Stimulated activated CD4-positive, alpha-beta T cell treated with anti-CD3 and anti-CD28 coated beads, Interleukin-4, amount 100 ng/mL, for 48 hours (primary cell): Measurements from ENCODE around the gene PRSS56.
"Not testable (repeated sequence)": the region's sequence is repeated elsewhere in the genome, so short reads cannot be mapped to it uniquely, and the experiment has no call there.

Source experiments
- DNase-seq, 2 donors: peaks; one replicate each; pipeline ENCODE4 v3.0.0-alpha.2; 2020; ENCODE audit warnings: low read depth in 2 of 2

PRSS56 gene

DNA sequence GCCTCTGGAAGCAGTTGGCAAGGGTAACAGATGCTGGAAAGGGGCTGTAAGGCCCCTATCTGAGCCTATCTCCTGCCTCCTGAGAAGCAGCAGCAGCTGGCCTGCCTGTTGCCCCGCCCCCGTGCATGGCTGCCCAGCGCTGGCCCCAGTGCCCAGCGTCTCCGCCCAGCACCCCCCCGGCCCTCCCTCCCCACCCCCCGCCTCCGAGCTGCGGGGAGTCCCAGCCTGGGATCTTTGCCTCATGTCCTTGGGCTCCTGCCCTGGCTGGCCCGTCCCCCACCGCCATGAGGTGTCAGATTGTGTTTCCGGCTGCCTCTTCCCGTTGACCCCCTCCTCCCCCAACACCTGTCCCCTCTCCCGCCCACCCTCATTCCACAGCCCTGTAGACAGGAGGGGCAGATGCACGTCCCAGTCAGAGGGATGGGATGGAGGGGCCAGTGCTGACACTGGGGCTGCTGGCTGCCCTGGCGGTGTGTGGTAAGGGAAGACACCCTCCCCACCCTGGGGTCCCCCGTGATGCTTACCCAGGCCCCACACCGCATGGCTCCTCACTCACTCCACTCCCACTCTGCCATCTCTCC lies 5.7 kb downstream of the PRSS56 start, which contains the start of gene CHRND:
Gene CHRND, plus strand, starts transcription at position 370 of the 581 bp plus-strand sequence. Its CDS starts 56 bp downstream, at position 426.
- DNase-seq: no peak

DNA sequence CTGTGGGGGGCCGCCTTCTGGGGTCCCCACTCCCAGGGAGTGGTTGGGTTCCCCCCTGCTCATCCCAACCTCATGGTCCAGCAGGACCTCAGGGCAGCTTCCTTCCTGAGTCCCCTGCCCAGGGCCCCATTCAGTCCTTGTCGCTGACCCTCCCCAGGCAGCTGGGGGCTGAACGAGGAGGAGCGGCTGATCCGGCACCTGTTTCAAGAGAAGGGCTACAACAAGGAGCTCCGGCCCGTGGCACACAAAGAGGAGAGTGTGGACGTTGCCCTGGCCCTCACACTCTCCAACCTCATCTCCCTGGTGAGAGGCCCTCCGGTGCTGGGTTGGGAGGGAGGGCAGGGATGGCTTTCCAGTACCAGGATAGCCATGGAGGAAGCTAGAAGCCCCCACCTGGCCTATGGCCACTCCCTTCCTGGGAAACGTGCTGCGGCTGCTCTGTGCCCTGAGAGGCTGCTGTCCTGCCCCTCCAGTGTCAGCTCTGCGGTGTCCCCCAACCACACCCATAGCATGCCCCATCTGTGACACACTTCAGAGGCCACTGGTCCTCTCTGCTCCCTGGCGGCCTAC lies 6.3 kb downstream of the PRSS56 start:
- DNase-seq: no peak

DNA sequence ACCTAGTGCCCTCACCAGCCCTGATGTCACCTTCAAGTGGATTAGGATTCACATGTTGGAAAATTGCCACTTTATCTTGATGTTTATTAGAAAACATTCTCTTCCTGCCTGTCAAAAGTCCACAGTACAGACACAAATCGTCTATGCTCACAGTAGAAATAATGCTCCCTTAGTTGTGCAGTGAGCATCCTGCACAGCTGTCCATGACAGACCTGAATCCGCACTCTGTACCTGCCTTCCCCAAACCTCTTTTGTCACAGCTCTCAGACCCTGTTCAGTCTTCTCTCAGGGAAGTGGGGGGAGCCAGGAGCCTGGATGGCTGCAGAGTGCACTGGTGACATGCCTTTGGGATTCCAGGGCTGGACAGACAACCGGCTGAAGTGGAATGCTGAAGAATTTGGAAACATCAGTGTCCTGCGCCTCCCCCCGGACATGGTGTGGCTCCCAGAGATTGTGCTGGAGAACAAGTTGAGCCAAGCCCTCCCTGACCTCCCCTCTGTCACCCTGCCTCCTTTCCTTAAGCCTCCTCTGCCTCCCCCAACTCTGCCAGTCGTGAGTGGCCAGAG lies 7.8 kb downstream of the PRSS56 start:
- no peak for DNase-seq

DNA sequence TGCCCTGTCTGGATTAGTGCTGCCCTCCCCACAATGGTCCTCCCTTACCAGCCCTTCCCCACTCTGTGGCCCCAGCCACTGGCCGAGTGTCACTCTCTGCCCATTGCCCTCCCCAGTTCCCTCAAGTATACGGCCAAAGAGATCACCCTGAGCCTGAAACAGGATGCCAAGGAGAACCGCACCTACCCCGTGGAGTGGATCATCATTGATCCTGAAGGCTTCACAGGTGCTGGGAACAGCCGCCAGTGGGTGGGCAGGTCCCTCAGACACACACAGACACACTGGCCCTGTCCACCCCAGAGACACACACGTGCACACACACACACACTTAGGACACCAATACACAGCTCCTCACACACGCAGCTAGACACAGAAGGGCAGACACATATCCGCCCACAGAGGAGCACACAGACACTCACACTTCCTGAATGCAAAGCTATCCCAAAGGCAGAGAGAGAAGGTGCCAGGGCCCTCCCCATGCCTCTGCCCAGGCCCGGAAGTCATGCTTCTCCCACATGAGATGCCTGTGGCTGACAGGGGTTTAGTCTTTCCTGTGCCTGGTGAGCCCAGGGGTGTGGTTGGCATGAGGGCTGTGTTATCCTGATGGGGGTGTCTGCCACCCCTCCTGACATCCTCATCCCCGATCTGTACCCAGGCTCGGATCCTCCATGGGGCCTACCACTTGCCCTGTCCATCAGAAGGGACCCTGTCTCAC lies 8.7 kb downstream of the PRSS56 start:
- DNase-seq: no peak

DNA sequence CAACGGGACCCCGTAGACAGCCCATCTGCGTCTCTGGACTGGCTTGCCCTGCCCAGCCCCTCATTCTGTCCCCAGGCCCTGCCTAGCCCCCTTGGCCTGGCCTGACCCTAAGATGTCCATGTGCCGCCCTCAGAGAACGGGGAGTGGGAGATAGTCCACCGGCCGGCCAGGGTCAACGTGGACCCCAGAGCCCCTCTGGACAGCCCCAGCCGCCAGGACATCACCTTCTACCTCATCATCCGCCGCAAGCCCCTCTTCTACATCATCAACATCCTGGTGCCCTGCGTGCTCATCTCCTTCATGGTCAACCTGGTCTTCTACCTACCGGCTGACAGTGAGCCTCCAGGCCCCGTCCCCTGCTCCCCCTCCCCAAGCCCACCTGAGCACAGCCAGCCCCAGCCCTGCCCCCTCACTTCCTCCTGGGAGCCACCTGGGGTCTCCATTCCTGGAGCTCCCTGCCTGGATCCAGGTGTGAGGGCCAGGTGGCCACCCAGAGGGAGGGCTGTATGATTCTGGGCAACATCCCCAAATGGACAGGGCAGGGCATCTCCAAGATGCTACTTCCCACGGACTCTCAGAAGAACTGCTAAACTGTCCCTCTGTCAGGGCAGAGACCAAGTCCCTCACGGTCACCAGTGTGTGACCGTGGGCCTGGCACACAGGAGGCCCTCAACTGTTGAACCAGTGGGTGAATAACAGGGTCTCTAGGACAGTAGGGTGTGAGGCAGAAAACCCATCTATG lies 9.8 kb downstream of the PRSS56 start:
- DNase-seq: no peak

DNA sequence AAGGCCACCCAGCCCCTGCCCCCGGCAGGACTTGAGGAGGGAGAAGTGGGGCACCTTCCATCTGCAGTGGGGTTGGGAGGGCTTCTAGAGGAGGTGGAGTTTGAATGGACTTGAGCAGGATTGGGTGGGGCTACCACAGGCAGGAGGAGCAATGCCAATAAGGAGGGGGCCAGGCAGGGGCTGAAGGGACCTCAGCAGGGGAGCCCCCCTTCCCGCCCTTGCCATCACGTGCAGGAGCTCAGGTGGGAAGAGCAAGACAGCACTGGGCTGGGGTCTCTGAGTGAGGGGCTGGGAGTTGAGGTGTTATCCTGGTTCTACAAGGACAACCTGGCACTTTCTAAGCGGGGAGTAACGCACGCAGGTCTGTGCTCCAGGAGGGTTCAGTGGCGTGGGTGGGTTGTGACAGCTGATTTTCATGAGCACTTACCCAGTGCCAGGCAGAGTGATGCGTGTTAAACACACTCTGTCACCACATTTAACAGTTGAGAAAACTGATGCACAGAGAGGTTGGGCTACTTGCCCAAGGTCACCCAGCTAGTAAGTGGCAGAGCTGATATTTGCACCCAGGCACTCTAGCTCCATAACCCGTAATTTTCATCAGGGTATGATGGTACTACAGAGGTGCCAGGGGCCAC lies 10.6 kb downstream of the PRSS56 start:
- no peak for DNase-seq

DNA sequence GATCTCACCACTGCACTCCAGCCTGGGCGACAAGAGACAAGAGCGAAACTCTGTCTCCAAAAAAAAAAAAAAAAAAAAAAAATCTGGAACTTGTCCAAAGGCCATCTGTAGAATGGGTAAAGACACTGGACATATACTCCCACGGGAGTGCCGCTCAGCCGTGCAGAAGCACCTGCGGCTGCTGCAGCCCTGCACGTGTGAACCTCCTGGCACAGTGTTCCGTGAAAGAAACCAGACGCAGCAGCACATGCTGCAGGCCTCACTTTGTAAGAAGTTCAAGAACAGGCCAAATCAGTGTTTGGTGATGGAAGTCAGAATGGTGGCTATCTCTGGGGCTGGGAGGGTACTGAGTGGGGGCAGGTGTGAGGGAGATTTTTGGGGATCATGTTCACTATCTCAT lies 12.2 kb downstream of the PRSS56 start:
- no peak for DNase-seq

DNA sequence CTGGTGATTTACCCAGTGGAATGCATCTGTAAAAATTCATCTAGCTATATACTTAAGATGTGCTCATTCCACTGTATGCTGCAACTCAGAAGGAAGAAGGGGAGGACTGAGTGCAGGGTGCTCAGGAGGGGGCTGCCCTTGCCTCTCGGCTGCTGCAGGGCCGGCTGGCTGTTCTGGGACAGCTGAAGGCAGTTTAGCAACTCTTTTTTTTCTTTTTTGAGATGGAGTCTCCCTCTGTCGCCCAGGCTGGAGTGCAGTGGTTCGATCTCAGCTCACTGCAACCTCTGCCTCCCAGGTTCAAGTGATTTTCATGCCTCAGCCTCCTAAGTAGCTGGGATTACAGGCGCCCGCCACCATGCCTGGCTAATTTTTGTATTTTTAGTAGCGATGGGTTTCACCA lies 12.6 kb downstream of the PRSS56 start:
- not testable (repeated sequence) for DNase-seq

DNA sequence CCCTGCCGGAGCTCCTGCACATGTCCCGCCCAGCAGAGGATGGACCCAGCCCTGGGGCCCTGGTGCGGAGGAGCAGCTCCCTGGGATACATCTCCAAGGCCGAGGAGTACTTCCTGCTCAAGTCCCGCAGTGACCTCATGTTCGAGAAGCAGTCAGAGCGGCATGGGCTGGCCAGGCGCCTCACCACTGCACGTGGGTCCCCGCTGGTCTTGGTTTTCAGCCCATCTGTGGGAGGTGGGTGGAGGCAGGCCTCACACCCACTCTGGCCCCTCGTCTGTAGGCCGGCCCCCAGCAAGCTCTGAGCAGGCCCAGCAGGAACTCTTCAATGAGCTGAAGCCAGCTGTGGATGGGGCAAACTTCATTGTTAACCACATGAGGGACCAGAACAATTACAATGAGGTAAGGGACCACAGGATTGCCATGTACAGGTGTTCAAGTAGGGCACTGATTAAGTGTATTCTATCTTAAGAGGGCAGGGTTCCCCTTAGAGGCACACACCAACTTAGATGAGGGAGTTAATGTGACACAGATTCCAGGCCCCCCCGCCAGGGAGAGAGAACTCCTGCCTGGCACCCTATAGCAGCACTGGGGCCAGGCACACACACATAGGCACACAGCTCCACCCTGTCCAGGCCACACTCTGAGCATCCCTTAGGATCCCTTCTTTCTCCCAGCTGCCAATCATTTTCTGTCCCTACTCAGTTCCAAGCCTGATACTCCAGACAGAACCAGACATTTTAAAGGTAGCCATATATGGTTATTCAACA lies 13.9 kb downstream of the PRSS56 start:
- no peak for DNase-seq

DNA sequence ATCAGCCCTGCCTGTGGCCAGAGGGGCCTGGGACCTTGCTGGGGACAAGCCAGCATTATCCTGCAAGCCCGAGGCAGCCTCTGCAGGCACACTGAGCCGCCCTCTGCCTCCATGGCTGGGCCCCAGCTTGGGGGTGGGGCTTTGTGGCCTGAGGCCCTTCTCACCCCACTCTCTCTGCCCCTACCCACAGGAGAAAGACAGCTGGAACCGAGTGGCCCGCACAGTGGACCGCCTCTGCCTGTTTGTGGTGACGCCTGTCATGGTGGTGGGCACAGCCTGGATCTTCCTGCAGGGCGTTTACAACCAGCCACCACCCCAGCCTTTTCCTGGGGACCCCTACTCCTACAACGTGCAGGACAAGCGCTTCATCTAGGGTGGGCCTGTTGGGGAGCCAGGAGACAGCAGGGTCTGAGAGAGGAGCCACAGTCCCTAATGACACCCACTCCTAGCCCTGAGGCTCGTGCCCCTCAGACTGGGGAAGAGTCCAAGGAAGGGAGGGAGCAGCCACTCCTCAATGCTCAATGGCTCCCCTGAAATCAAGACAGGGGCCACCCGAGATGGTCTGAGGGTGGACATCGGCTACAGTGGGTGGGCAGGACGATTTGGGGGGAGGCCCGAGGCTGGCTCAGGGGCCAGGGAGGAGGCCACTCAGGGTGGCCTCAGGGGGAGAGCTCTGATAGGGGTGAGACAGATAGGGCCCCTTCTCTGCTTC lies 14.9 kb downstream of the PRSS56 start:
- DNase-seq: no peak

DNA sequence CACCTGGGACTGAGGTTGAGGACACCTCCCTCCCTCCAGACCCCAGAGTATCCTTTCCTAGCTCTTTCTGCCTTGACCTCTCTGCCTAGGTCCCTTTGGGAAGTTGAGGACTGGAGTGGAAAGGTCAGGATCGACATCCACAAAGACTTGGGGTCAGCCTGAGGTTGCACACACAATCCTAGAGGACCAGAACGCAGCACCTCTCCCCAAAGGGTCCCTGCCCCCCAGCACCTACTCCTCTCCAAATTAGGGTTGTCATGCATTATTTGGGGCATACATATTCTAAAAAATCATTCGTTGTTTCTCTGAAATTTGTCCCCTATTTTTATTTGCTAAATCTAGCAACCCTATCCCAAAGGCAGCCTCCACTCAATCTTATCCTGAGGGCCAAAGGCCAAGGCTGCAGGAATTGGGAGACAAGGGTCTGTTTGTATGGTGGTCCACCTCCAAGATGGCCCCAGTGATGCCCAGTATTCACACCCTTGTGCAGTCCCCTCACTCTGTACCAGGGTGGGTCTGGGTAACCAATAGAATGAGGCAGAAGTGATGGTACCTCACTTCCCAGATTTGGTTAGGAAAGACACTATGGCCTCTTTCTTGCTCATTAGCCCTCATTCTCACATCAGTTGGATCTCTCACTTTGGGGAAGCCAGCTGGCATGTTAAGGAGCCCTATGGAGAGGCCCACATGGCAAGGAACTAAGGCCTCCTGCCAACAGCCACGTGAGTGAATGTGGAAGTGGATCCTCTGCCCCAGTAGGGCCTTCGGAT lies 15.8 kb downstream of the PRSS56 start:
- DNase-seq: no peak

DNA sequence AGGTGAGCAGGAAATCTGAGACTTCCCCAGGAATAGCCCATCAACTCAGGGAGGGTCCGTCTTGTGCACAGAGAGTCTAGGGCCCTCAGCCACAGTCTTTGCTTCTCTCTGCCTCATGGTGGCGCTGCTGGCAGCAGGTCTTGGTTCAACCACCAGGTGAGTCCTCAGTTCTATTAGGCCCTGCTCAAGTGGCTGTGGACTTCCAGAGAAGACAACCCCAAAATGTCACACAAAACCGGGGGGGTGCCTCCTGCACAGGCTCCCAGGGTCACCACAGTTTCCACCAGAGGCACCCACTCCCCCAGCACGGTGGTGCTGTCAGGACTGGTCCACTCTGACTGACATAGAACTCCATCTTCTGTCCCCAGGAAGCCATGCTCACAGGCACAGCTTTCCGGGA lies 16.9 kb downstream of the PRSS56 start:
- DNase-seq: no peak

DNA sequence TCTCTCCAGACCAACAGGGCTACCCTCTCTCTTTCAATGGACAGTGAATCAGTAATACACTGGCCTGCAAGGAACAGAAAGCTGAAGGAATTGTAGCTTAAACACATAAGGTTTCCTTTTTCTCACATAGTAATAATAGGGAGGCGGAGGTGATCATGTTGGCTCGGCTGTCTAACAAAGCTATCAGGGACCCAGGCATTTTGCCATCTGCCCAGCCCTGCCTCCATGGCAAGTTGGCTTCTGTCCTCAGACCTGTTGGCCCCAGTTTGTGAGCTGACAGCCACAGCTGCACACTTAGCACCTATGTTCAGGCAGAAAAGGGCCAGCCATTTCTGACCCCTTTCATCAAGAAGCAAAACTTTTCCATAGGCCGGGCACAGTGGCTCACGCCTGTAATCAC lies 17.3 kb downstream of the PRSS56 start:
- no peak for DNase-seq

DNA sequence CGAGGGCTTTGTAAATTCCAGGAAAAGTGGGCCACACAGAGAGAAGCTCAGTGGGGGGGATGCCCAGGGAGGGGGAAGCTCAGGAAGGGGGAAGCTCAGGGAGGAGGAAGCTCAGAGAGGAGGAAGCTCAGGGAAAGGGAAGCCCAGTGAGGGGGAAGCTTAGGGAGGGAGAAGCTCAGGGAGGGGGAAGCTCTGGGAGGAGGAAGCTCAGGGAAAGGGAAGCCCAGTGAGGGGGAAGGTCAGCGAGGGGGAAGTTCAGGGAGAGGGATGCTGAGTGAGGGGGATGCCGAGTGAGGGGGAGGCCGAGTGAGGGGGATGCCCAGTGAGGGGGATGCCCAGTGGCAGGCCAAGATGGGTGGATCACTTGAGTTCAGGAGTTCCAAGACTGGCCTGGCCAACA lies 18.5 kb downstream of the PRSS56 start:
- DNase-seq: no peak

DNA sequence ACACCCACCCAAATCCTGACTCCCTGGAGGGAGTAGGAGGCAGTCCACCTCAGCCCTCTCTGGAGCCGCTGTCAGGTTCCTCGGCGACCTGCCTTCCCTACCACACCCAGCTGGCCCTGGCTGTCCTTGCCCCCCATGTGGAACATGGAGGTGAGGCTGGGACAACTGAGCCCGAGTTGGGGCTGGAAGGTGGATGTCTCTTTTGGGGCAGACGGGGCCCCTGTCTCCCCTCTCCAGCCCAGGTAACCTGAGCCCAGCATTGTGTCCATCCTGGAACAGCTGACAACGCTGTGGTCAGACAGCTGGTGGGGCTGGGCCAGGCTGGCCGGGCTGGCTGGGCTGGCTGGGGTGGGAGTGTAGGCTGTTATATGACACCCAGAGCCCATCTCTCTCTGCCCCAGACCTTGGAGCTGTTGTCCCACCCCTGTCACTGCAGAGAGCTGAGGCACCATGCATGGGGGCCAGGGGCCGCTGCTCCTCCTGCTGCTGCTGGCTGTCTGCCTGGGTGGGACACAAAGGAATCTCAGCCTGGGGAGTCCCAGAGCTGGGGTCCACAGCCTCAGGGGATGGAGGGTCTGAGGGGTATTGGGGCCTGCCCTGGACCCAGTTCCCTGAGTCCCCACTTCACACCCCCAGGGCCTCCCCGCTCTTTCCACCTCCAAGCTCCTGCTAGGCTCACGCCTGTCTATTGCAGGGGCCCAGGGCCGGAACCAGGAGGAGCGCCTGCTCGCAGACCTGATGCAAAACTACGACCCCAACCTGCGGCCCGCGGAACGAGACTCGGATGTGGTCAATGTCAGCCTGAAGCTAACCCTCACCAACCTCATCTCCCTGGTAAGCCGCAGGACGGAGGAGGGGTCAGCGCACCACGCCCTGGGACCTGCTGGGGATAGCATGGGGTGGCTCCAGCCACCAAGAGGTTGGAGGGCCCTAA lies 19.4 kb downstream of the PRSS56 start, which contains the start of gene CHRNG:
Gene CHRNG, plus strand, starts transcription at position 395 of the 934 bp plus-strand sequence. Its CDS starts 56 bp downstream, at position 451.
- DNase-seq: no peak

DNA sequence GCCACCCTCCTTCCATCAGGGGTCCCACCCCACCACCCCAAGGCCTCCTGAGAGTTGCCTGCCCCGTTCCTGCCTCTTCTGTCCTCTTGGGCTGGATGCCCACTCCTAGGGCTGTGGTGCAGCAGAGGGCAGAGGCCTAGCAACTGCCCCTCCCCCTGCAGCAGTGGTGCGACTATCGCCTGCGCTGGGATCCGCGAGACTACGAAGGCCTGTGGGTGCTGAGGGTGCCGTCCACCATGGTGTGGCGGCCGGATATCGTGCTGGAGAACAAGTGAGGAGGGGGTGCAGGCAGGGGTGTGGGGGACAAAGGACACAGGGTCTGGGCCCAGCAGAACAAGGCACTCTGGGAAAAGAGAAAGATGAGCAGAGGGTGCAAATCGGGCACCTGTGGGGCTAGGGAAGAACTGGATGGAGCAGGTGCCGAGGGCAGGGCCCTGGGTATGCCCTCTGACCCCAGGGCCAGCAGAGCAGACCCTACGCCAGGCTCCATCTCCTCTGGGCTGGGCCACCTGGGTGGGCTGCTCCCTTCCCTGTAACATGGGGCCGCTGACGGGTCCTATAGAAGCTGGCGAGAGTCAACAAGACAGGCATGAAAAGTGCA lies 20.4 kb downstream of the PRSS56 start:
- DNase-seq: no peak

DNA sequence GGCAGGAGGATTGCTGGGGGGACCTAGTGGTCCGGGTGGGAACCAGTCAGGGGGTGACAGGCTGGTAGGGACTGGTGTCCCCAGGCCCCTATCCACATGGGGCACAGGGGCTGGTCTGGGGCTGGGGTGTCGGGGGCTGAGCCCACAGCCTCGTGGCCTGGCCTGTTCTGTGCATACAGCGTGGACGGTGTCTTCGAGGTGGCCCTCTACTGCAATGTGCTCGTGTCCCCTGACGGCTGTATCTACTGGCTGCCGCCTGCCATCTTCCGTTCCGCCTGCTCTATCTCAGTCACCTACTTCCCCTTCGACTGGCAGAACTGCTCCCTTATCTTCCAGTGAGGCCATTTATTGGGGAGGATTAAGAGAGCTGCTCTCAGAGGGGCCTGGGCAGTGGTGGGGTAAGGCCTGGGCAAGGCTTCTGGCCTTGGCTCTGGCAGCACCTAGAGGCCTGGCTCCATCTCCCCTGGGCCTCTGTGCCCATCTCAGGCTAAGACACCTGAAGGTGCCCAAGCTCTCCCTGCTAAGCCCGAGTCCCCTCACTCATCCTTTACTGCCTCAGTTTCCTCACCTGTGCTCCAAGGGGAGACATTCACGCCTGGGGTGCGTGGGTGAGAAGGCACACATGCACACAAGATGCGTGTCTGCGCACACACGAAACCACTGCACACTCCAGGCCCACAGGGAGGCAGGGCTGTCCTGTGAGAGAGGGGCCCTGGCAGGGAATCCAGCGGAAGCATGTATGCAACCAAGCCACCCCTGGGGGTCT lies 21.2 kb downstream of the PRSS56 start:
- no peak for DNase-seq
